BJ (cell line): Measurements from ENCODE around the gene C4orf33. TPM values are rescaled to one million over a fixed set of nuclear protein-coding genes. Genes with fewer than 3 reads are reported as not detected.

Experiments used
- CTCF ChIA-PET: fragments of 350-600 bp; formaldehyde crosslinking; extraction: SDS; loops from one replicate; lab custom pipeline; 2021; ENCODE audit warnings: antibody characterized with exemption, inconsistent platforms; lab: Yijun Ruan, JAX
- POLR2A ChIA-PET: fragments of 300-600 bp; sonication (Branson Sonifier 250); formaldehyde crosslinking; extraction: SDS; loops from one replicate; lab custom pipeline; 2021; ENCODE audit warnings: antibody characterized with exemption; lab: Charles Lee
- DNase-seq: peaks from one replicate; pipeline ENCODE4 v3.0.0-alpha.2; 2011; ENCODE audit warnings: low read depth
- H3K27me3 ChIP-seq: 2 replicates; pipeline ENCODE4 v1.6.0; 2011; ENCODE audit warnings: low read length; ENCODE audit not compliant: control insufficient read depth, insufficient read depth
- H3K36me3 ChIP-seq: 2 replicates; pipeline ENCODE4 v1.5.1; 2011; ENCODE audit warnings: low read length; ENCODE audit not compliant: control insufficient read depth, insufficient read depth
- H3K4me3 ChIP-seq: 2 replicates; pipeline ENCODE4 v1.5.1; 2011; ENCODE audit warnings: low read depth, mild to moderate bottlenecking, control low read depth, low read length
- polyA plus RNA-seq: library from polyadenylated mRNA; depleted of rRNA; stranded (reverse); fragments of >200 nt; gene quantifications from 2 replicates; pipeline ENCODE4 v1.2.3, GENCODE V29; 2011
- TF ChIP-seq, protein P1 (sequence below): IDR thresholded peaks from 2 replicates; pipeline ENCODE4 v1.5.1; 2011; ENCODE audit warnings: low read depth, mild to moderate bottlenecking, control low read depth, inconsistent platforms, low read length, moderate library complexity; ENCODE audit not compliant: insufficient read depth

Gene C4orf33
- polyA plus RNA-seq, 1 experiment, result 2.2 TPM

DNA sequence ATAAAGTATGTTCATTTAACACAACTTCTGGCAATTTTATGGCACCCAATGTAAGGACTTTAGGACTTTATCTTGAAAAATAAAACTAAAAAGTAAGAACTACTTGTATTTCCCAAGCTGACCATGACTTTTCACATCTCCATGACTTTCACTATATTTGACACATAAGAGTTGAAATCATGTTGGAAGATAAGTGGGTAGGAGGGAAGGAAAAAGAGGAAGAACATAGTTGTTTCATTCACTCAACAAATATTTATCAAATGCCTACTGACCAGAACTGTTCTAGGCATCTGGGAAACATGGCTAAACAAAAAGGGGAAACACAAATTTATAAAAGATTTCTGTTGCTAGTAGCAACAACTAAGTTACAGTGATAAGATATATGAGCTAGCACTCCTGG, 18.6 kb upstream of the C4orf33 start:
- POLR2A ChIA-PET, result no interaction called here
- TF ChIP-seq, protein P1, sequence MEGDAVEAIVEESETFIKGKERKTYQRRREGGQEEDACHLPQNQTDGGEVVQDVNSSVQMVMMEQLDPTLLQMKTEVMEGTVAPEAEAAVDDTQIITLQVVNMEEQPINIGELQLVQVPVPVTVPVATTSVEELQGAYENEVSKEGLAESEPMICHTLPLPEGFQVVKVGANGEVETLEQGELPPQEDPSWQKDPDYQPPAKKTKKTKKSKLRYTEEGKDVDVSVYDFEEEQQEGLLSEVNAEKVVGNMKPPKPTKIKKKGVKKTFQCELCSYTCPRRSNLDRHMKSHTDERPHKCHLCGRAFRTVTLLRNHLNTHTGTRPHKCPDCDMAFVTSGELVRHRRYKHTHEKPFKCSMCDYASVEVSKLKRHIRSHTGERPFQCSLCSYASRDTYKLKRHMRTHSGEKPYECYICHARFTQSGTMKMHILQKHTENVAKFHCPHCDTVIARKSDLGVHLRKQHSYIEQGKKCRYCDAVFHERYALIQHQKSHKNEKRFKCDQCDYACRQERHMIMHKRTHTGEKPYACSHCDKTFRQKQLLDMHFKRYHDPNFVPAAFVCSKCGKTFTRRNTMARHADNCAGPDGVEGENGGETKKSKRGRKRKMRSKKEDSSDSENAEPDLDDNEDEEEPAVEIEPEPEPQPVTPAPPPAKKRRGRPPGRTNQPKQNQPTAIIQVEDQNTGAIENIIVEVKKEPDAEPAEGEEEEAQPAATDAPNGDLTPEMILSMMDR, result no peak
- peaks cover 6% of the 10 kb centered on the region for H3K36me3 ChIP-seq
- H3K4me3 ChIP-seq, result no peak overlapping the region
- no peak for DNase-seq
- CTCF ChIA-PET, result no interaction called here
- no peaks in the 10 kb centered on the region for H3K27me3 ChIP-seq

DNA sequence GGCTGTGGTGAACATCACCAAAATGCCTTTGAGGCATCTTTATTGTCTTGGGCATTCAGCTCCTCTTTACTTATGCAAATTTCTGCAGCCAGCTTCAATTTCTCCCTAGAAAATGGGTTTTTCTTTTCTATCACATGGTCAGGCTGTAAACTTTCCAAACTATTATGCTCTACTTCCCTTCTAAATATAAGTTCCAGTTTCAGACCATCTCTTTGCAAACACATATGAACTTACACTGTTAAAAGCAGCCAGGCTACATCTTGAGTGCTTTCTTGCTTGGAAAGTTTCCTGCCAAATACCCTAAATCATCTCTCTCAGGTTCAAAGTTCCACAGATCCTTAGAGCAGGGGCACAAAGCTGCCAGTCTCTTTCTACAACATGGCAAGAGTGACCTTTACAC, 15.8 kb upstream of the C4orf33 start:
- no peaks in the 10 kb centered on the region for H3K27me3 ChIP-seq
- CTCF ChIA-PET, result no interaction called here
- H3K4me3 ChIP-seq, result no peak overlapping the region
- no peak for DNase-seq
- POLR2A ChIA-PET, result no interaction called here
- peaks cover 4% of the 10 kb centered on the region for H3K36me3 ChIP-seq
- TF ChIP-seq, protein P1, result no peak

DNA sequence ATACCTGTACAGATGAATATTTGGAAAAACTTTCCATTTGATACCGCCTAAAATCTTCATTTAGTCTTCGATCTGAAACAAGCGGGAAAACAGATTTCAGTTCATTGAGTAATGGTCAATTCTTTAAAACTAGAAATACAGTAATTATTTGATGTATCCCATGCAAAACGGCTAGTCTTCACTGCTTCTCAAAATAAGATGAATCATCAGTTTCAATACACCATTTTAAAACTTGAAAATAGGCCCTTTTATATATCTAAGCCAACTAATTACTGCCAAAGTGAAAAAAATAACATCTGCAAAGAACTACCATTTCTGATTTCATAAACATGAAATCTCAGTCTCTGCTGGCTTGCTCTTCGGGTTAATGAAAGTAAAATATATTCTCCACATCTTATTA, 13.7 kb upstream of the C4orf33 start:
- Histone ChIP-seq H3K36me3 (peaks cover 4% of the 10 kb centered on the region), H3K4me3 (no peak overlapping the region), H3K27me3 (no peaks in the 10 kb centered on the region)
- ChIA-PET CTCF (interaction anchor here (1.0 kb wide), 1 partner anchor 11 kb away, joined by 4 read pairs; the partner anchor contains the start of gene SCLT1), POLR2A (no interaction called here)
- TF ChIP-seq, protein P1, result no peak
- DNase-seq, result no peak

DNA sequence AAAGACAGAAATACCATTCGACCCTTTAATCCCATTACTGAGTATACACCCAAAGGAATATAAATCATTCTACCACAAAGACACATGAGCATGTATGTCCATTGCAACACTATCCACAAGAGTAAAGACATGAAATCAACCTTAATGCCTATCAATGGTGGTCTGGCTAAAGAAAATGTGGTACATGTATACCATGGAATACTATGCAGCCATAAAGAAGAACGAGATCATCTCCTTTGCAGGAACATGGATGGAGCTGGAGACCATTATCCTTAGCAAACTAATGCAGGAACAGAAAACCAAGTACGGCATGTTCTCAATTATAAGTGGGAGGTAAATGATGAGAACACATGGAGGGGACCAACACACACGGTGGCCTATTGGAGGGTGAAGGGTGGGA, 10.5 kb upstream of the C4orf33 start:
- no peak for DNase-seq
- TF ChIP-seq, protein P1, result no peak
- ChIA-PET CTCF (no interaction called here), POLR2A (no interaction called here)
- Histone ChIP-seq H3K27me3 (no peaks in the 10 kb centered on the region), H3K36me3 (peaks cover 1% of the 10 kb centered on the region), H3K4me3 (no peak overlapping the region)

DNA sequence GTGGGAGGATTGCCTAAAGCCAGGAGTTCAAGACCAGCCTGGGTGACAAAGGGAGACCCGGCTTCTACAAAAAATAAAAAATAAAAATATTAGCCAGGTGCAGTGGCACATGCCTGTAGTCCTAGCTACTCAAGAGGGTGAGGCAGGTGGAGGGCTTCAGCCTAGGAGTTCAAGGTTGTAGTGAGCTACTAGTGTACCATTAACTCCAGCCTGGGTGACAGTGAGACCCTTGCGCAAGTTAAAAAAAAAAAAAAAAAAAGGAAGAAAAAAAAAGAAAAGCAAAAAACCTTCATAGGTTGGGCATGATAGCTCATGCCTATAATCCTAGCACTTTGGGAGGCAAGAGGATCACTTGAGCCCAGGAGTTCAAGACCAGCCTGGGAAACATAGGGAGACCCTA, 8.4 kb upstream of the C4orf33 start:
- no peak for DNase-seq
- POLR2A ChIA-PET, result no interaction called here
- Histone ChIP-seq H3K36me3 (no peaks in the 10 kb centered on the region), H3K27me3 (no peaks in the 10 kb centered on the region), H3K4me3 (no peak overlapping the region)
- TF ChIP-seq, protein P1, result no peak
- CTCF ChIA-PET, result interaction anchor here (0.6 kb wide), 2 partner anchors 262 to 904 kb away, joined by 3 to 4 read pairs; no protein-coding TSS in a partner anchor
